ENCODE data around the gene RASAL2.

The RASAL2 gene

GRCh38 chr1:178407655-178408054 is 313.8 kb downstream of the RASAL2 start:
- DNase-seq: no peak

DNA sequence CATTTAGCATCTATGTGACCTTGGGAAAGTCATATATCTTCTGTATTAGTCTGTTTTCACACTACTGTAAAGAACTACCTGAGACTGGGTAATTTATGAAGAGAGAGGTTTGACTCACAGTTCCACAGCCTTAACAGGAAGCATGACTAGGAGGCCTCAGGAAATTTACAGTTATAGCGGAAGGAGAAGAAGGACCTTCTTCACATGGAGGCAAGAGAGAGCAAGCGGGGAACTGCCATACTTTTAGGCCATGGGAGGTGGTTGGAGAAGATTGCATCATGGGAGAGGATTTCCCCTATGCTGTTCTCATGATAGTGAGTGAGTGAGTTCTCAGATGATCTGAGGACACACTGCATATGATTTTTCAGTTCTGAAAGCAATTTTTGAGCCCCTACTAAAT is 315.0 kb downstream of the RASAL2 start:
- no peak for DNase-seq

DNA sequence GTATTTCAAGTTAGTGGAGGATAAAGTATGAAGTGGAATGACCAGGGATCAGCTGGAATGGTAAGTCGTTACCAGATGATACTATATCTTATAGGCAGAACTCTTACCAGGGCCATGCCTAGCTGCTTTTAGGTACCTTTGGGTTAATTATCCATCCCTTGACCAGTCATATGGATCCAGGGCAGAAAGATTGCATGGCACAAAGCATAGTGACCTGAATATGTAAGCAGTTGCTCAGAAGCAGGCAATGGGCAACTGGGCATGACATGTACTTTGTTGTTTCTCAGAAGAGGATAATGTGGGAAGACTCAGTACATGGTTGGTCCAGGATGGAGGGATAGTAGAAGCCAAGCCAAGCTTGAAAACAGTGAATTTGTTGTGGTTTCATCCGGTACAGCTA is 315.6 kb downstream of the RASAL2 start:
- no peak for DNase-seq

- DNase-seq: no peak
Measured at GRCh38 chr1:178411756-178412399, 318.0 kb downstream of the RASAL2 start.

GRCh38 chr1:178412400-178412770 is 318.5 kb downstream of the RASAL2 start:
- DNase-seq: no peak

GRCh38 chr1:178417858-178418257 is 324.0 kb downstream of the RASAL2 start:
- no peak for DNase-seq

GRCh38 chr1:178418284-178418955 is 324.5 kb downstream of the RASAL2 start:
- no peak for DNase-seq

GRCh38 chr1:178434360-178434759 is 340.5 kb downstream of the RASAL2 start:
- DNase-seq: no peak

- no peak for DNase-seq
Measured at GRCh38 chr1:178434899-178435435, 341.1 kb downstream of the RASAL2 start.

- DNase-seq: no peak
Measured at GRCh38 chr1:178436899-178437298, 343.0 kb downstream of the RASAL2 start.

DNA sequence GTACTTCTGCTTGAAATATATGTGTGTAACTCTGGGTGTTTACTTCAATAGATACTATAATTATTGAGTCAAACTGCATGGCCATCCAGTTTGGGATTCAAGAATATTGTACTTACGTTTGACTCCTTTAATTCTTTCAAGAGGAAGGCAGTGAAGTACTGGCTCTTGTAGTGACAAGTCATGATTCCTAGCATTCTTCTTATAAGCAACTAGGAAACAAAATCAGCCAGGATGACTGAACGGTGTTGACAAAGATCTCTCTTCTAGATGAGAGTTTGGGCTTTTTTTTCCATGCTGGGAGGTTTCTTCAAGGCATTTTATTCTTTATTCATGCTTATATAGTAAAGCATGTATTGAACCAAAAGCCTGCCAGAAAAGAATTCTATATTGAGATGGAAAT is 344.5 kb downstream of the RASAL2 start:
- no peak for DNase-seq

- no peak for DNase-seq
Measured at GRCh38 chr1:178442925-178443324, 349.0 kb downstream of the RASAL2 start.

- DNase-seq: no peak
Measured at GRCh38 chr1:178450871-178451270, 357.0 kb downstream of the RASAL2 start.

DNA sequence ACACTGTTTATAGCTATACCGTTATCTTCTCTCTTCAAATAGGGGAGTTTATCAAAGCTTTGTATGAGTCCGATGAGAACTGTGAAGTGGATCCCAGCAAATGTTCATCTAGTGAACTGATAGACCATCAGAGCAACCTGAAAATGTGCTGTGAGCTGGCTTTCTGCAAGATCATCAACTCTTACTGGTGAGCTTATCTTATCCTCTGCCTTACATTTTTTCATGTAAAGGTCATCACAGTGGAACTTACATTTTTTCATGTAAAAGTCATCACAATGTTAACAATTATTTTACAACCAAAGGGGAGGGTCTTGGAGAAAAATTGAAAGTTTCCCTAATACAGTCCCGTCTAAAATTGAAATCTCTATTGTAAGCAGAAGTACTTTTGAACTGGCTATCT is 357.6 kb downstream of the RASAL2 start:
- no peak for DNase-seq

- DNase-seq: no peak
Measured at GRCh38 chr1:178452013-178452412, 358.1 kb downstream of the RASAL2 start.

DNA sequence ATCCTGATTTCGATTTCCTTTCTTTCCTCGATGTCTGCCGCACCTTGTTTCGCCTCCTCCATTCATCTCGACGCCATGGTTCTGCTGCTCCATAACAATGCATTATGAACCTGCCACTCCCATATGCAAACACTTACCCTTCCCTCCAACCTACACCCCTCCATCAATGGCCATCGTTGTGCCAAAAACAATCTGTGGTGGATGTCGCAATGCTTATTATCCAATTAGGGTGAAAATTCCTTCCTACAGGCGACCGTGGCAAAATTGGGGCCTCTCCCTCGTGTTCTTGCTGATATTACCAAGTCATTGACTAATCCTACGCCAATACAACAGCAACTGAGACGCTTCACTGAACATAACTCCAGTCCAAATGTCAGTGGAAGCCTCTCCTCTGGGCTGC is 362.6 kb downstream of the RASAL2 start:
- DNase-seq: no peak

DNA sequence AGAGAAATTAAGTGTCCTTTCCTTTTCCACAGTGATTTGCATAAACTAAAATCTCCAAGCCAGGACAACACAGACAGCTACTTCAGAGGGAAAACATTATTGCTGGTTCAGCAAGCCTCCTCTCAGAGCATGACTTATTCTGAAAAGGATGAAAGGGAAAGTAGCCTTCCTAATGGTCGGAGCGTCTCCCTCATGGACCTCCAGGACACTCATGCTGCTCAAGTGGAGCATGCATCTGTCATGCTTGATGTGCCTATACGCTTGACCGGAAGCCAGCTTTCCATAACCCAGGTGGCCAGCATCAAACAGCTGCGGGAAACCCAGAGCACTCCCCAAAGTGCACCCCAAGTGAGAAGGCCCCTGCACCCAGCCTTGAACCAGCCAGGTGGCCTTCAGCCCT is 363.7 kb downstream of the RASAL2 start:
- no peak for DNase-seq

GRCh38 chr1:178458203-178458602 is 364.3 kb downstream of the RASAL2 start:
- DNase-seq: no peak

DNA sequence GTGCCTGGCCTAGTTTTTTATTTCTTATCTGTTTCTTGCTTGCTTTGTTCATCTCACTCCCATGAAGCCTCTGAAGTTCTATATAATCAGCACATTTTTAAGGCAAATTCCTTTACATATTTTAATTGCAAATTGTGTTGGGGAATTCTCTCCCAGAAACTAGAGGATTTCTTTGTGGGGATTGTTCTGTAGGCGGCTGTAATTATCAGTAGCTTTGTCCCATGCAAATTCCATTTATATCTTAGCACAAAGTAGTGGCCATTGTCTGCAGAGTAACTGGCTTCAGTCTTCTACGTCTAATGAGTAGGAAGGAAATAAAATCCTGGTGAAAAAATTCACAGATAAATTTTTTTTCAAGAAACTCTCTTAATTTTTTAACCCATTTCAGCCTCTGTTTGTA is 367.2 kb downstream of the RASAL2 start:
- no peak for DNase-seq

DNA sequence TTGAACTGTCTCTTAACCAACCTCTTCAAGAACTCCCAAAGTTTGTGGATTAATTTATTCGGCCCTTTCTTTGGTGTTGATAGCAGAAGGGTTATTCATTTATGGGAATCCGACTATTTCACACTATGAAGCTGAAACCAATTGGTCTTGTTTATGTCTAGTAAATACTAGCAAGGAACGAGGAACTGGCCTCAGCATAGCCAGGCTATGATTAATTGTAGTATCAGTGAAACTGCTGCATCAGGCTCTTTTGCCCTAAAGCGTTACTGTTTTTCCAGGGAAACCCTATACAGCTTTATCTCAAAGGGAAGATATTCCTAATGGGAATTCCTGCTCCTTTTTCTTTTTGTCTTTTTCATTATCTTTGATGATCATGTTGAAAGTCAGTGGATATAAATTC is 367.8 kb downstream of the RASAL2 start:
- no peak for DNase-seq

DNA sequence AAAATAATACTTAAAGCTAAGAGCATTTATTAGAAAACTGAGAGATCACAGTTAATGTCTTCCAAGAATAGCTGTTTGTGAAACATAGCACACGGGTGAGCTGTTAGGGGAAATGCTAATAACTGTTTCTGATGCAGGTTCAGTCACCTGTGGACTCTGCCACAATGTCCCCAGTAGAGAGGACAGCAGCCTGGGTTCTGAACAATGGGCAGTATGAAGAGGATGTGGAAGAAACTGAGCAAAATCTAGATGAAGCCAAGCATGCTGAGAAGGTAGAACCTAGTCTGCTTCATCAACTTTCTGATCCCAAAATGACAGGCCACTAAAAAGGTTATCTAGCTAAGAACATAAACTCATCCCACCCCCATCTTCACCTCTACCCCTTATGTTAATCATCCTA is 370.2 kb downstream of the RASAL2 start:
- no peak for DNase-seq

GRCh38 chr1:178464566-178464965 is 370.7 kb downstream of the RASAL2 start:
- DNase-seq: no peak

- no peak for DNase-seq
Measured at GRCh38 chr1:178465011-178465410, 371.1 kb downstream of the RASAL2 start.

DNA sequence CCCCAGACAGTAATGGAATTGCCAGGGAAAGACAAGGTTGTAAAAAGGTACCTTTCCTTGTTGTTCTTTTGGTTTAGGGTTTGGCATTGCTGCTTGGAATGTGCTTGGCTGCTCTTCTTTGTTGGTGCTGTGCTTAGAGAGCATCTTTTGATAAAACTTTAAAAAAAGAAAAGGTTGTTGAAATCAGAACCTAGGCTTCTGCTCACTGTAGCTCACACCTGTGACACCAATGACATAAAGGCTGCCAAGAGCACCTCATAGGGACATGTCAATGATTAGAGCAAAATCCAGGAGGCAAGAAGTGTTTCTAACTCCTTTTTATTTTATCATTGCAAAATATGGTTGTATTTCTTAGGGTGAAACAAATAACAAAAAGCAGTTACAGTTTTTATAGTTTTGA is 373.9 kb downstream of the RASAL2 start:
- no peak for DNase-seq
